Stomach (tissue), 4 donors: ENCODE measurements around the gene PCBP2.

Source experiments
- CTCF ChIP-seq, 7 experiments: fragments of 450-650 bp in 4 of 7; fragments of 200-600 bp in 3 of 7; sonication (generic) in 3 of 7; IDR thresholded peaks; one replicate each; pipeline ENCODE4 v1.5.1; 2016 to 2019; ENCODE audit warnings: antibody characterized with exemption in 7 of 7, control low read depth in 2 of 7, mild to moderate bottlenecking in 1 of 7
- POLR2A ChIP-seq, 4 donors: fragments of 450-650 bp; IDR thresholded peaks; one replicate each; pipeline ENCODE4 v1.6.1; 2016; ENCODE audit warnings: antibody characterized with exemption in 4 of 4, control low read depth in 2 of 4, mild to moderate bottlenecking in 1 of 4, moderate library complexity in 1 of 4

- no peak for TF ChIP-seq CTCF (IDR thresholded peaks at IDR 0.05)
- no peak for TF ChIP-seq POLR2A (IDR thresholded peaks at IDR 0.05)
These were observed 66.5 kb downstream of the PCBP2 start for GRCh38 chr12:53518381-53518780.
